Measurements from ENCODE around the gene ERAS.

DNA sequence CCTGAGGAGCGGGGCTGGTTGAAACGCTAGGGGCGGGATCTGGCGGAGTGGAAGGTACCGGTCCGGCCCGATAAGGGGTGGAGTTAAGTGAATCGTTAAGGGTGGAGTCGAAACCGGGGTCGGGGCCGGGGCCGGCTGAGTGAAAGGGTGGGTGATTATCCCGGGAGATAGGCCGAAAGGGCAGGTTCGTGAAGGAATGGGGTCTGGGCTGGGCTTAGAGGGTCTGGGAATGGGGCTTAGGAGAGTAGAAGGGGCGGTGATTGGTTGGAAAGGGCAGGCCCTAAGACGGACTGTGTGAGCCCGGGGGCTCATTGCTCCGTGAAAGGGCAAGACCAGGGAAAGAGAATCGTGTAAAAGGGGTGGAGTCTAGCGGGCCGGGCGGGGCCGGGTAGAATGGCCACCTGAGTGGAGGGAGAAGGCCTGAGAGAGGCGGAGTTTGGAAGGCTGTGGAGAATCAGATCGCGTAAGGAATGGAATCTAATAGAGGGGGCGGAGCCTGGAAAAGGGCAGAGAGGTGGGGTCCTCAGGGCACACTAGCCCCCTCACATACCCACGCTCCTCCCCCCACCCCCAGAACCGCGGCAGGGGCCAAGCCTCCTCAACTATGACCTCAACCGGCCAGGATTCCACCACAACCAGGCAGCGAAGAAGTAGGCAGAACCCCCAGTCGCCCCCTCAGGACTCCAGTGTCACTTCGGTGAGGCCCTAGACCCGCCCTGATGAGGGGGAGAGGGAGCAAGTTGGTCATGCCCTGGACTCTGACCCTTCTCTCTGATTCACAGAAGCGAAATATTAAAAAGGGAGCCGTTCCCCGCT lies 24.0 kb upstream of the ERAS start:
- 0 out of 2 replicates have a peak, but pooled peaks have one; percentile 29 for TF ChIP-seq POLR2AphosphoS5 (IDR thresholded peaks at IDR 0.05; ENCODE audit: low read depth, low read length)
- TF ChIP-seq POLR2A (IDR thresholded peaks at IDR 0.05; ENCODE audit: low read depth, low read length), result peak; percentile 75
- TF ChIP-seq TAF1 (IDR thresholded peaks at IDR 0.05; ENCODE audit: borderline replicate concordance, low read depth, low read length), result no peak
